GM10847 (cell line): ENCODE data around the gene TMEM185A.

Source experiments
- POLR2A ChIP-seq: IDR thresholded peaks from 2 replicates; pipeline ENCODE4 v1.6.1; 2011; ENCODE audit not compliant: insufficient read length; ENCODE audit errors: extremely low read depth

TMEM185A gene

DNA sequence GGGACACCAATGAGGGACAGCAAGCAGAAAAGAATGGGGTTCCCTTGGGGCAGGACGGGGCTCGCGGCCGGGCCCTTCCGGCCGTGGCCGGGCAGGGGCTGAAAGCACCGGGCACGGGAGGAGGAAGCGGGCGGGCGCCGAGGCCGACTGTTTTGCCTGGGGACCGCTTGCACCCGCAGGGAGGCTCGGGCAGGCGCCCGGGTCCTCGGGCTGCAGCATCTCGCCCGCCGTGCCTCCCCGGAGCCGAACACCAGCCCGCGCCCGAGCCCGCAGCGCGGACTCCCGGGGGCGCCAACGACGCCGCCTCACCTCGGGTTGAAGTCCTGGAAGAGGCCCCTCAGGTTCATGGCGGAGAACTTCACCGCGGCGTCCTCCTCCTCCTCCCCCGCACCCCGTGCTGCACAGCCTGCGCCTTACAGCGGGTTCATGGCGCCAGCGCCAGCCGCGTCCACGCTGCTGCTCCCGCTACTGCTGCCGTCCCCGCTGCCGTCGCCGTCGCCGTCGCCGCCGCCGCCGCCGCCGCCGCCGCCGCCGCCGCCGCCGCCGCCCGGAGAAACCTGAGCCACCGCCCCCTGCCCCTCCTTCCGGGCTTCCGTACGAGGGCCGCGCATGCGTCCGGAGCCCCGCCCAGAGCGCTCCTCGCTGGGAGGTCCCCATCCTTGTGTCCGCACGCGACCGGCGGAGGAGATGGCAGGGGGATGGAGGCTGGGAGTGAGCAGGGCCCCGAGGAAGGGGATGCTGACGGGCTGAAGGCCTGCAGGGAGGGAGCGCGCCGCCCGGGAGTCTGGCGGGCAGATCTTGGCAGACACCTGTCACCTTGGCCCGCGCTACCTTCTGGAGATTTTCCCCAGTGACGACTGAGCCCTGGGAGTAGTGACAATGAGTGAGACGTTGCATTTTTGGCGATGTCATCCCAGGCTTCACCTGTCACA lies at the start of gene TMEM185A:
Gene TMEM185A, minus strand, starts transcription at position 559 of the 932 bp plus-strand sequence. Its CDS starts 212 bp downstream, at position 347.
- peak; percentile 42 for TF ChIP-seq POLR2A

DNA sequence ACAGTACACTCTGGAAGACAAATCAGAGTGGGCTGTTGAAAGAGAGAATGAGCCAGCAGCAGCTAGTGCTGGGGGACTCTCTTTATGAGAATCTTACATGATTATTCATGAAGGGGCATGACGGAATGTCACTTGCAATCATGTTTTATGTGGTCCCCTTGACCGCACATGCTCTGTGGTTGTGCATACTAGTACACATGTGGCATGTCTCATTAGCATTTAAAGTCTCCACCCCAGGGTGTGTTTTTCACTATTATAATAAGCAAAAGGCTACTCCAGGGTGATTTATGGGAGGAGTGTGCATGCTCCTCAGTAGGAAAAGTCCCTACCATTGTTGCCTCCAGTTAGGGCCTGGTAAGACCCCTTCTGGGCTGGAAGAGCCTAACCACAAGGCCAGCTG lies 49.6 kb upstream of the TMEM185A start:
- no peak for TF ChIP-seq POLR2A

- no peak for TF ChIP-seq POLR2A
Observed at GRCh38 chrX:149652232-149652981, 20.8 kb upstream of the TMEM185A start.

DNA sequence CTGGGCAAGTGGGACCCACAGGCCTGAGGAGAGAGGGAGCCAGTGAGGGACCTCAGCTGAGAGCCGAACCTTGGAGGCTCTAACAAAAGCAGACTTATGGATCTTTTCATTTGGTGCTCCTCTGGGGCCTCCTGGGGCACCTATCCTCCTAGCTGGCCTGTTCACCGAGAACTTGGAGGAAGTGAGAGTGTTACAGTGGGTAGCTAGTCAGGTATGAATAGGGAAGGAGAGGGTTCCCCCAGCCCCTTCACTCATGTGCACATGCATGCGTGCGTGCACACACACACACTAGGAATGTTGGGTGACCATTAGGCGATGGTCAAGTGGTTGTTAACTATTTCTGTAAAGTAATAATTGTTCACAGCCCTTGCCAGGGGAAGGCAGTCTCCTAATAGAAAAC lies 18.6 kb upstream of the TMEM185A start:
- TF ChIP-seq POLR2A, result no peak

DNA sequence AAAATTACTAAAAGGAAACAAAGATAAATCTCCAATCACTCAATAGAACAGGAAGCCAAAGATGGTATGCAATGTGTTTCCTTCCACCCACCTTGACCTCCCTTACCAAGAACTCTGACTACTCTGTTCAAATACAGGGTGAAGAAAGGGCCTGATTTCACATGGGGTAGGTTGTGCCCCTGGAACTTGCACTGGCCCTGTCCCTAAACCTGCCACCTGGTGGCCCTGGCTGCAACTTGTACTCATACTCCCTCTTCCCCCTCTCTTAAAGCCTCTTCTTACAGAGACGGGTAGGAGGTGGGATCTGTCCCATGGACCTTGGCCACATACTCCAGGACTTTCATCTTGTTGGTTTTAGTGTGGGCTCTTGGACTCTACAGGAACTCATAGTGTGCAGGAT lies 17.3 kb upstream of the TMEM185A start:
- no peak for TF ChIP-seq POLR2A

DNA sequence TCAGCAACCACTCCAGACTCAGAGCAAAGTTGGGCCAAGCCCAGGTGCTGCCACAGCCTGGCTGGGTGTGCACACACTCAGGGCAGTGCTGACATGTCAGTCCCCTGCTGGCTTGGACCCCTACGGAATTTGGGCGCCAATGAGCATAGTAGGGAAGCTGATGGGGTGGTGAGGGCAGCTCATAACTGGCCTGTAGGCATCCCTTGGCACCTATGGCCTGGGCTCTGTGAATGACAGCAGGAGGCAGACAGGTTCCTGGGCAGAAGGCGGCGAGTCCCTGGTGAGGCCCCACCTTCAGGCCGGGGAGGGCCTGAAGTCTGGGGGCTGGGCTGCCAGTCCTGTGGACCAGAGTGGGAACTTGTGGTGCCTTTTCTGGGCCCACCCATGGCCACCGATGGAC lies 15.9 kb upstream of the TMEM185A start:
- no peak for TF ChIP-seq POLR2A

DNA sequence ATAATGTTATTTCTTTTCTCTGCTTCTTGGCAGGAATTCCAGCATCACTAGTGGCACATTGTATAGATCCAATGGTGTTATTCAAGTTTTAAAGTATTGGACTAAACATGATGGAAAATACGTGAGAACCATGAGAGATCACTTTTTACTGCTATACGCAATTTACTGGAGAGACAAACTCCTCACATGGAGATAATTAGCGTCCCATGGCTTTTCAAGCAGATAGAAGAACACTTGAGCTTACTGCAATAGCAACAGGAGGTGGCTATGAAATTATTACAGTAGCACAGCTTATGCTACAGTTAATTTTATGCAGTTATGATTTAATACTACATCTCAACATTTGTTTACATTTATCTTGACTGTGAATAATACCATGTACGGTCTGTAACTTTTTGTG lies 11.9 kb upstream of the TMEM185A start:
- TF ChIP-seq POLR2A, result no peak

- no peak for TF ChIP-seq POLR2A
Observed at GRCh38 chrX:149641835-149642234, 10.2 kb upstream of the TMEM185A start.

- TF ChIP-seq POLR2A, result no peak
Observed at GRCh38 chrX:149641432-149641831, 9.8 kb upstream of the TMEM185A start.

DNA sequence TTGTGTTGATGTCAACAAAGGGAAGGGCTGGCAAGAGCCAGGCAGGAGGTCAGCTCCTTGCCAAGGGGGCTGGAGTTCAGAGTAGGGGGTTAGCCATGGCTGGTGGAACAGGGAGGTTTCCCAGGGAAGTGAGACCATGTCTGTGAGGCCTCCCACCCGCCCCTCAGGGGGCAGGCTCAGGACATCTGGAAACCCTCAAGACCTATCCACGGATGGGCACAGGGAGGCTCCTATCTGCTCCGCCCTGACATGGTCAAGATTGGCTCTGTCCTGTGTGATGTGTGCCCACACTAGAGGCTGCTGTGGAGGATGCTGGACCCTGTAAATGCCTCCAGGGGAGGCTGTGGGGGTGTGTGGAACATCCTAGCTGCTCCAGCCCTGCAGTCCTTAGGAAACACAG lies 8.0 kb upstream of the TMEM185A start:
- no peak for TF ChIP-seq POLR2A

- no peak for TF ChIP-seq POLR2A
Observed at GRCh38 chrX:149638860-149639259, 7.3 kb upstream of the TMEM185A start.

DNA sequence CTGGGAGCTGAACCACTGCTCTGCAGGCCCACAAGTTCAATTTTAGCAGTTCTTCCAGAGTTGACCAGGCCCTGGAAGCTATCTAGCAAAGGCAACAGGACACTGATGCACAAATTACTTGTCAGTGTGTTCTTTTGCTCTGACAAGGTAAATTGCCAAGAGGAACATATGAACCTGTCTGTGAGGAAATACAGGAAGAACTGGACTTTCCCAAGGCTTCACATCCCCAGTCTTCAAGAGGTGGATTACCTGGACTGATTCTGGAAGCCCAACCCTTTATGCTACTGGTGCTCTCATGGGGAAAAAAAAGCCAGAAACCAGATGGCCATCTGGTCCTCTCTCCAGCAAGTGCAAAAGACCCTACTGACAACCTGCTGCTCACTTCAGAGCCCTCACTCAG lies 1.9 kb upstream of the TMEM185A start:
- no peak for TF ChIP-seq POLR2A

DNA sequence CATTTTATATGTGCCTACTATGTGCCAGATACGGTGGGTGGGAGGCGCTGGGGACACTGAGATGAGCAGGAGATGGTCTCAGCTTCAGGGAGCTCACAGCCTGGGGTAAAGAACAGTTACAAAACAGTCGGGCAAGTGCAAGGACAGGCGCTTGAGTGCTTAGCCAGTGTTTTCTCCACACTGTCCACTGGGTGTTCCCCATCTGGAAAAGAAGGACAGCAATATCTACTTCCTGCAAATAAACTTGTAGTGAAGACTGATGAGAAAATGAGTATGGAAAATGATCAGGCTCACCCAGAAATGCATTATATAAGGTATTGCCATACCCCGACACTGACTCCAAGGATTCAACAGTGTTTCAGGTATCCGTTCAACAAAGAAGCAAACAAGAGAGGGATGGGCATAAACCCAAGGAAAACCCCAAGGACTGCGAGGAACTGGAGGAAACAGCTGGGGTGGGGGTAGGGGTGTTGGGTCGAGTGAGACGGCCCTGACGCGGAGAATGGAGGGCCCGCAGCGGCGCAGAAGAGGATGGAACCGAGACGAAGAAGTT lies 835 bp downstream of the TMEM185A start:
- TF ChIP-seq POLR2A, result no peak

DNA sequence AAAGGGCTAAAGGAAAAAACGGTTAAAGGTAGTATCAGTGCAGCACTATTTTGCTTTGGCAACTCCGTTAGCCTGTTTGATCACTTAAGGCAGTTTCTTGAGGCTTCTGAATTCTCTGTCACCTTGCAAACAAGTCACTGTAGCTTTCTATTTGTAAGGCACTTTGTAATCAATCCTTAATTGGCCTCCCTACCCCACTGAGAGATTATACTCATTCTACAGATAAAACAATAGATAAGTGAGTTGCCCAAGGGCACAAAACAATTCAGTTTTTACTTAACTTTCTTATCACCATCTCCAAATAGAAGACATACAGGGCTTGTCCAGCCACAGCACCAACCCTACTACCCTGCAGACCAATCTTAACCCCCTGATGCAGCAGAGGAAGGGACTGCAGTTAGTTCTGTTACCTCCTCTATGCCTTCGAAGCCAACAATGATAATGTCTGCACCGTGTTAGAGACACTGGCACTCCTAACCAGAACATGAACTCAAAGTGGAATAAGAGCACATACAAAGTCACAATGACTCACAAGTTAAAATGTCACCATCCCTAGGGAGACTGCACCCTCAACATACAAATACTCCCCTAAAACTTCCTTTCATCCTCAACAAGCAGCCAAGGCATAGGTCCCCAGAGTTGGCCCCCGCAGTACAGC lies 1.7 kb downstream of the TMEM185A start:
- TF ChIP-seq POLR2A, result no peak

- no peak for TF ChIP-seq POLR2A
Observed at GRCh38 chrX:149628768-149629167, 2.8 kb downstream of the TMEM185A start.
